Stomach (tissue), 9 donors: ENCODE results near the gene OR5K2. TPM values are rescaled to one million over a fixed set of nuclear protein-coding genes. Genes with fewer than 3 reads are reported as not detected.

Source experiments
- DNase-seq, 2 donors: peaks; one replicate each; pipeline versions ENCODE4 v3.0.0 to v3.0.0-alpha.2; 2013 to 2019
- H3K27ac ChIP-seq, 5 donors: fragments of 200-600 bp in 4 of 5; sonication (generic) in 4 of 5; one replicate each; pipeline ENCODE4 v1.5.1; 2013 to 2019; ENCODE audit warnings: mild to moderate bottlenecking in 1 of 5, moderate library complexity in 1 of 5
- H3K27me3 ChIP-seq, 3 donors: fragments of 200-600 bp; sonication (generic); one replicate each; pipeline ENCODE4 v1.5.1; 2017 to 2019; ENCODE audit warnings: mixed run types in 1 of 3
- H3K36me3 ChIP-seq, 4 donors: fragments of 200-600 bp; sonication (generic); 1 replicate in 3 of 4; 2 replicates in 1 of 4; pipeline ENCODE4 v1.5.1; 2016 to 2019
- H3K4me1 ChIP-seq, 4 donors: fragments of 200-600 bp; sonication (generic); one replicate each; pipeline ENCODE4 v1.5.1; 2016 to 2019
- H3K4me3 ChIP-seq, 4 donors: fragments of 200-600 bp; sonication (generic) in 3 of 4; one replicate each; pipeline ENCODE4 v1.5.1; 2016 to 2019; ENCODE audit warnings: mild to moderate bottlenecking in 1 of 4
- H3K9me3 ChIP-seq, 4 donors: fragments of 200-600 bp; sonication (generic); one replicate each; pipeline ENCODE4 v1.5.1; 2016 to 2019
- CTCF ChIP-seq, 7 experiments: fragments of 450-650 bp in 4 of 7; fragments of 200-600 bp in 3 of 7; sonication (generic) in 3 of 7; IDR thresholded peaks; one replicate each; pipeline ENCODE4 v1.5.1; 2016 to 2019; ENCODE audit warnings: antibody characterized with exemption in 7 of 7, control low read depth in 2 of 7, mild to moderate bottlenecking in 1 of 7
- EP300 ChIP-seq: sonication (generic); formaldehyde crosslinking; IDR thresholded peaks from one replicate; pipeline ENCODE4 v1.6.1; 2017; ENCODE audit warnings: antibody characterized with exemption
- POLR2A ChIP-seq, 4 donors: fragments of 450-650 bp; IDR thresholded peaks; one replicate each; pipeline ENCODE4 v1.6.1; 2016; ENCODE audit warnings: antibody characterized with exemption in 4 of 4, control low read depth in 2 of 4, mild to moderate bottlenecking in 1 of 4, moderate library complexity in 1 of 4
- POLR2AphosphoS5 ChIP-seq, 3 donors: sonication (generic); formaldehyde crosslinking; IDR thresholded peaks; one replicate each; pipeline ENCODE4 v1.6.1; 2016; ENCODE audit warnings: antibody characterized with exemption in 3 of 3
- WGBS, 5 donors: extraction: QIAGEN DNeasy Blood & Tissue Kit in 3 of 5; methylation state at CpG; one replicate each; pipeline versions ENCODE4 v1.1.5 to v1.1.7; 2013 to 2018; 5-methylcytosine and 5-hydroxymethylcytosine counted together
- intact Hi-C: fragments of 100-400 bp; cut with DNase I; formaldehyde crosslinking; loops from one replicate; pipeline ENCODE4 v1.15.1; 2023; ENCODE audit warnings: low total_unique reads
- polyA plus RNA-seq, 3 donors: library from polyadenylated mRNA; stranded (reverse); fragments of 200-250 nt; gene quantifications; one replicate each; pipeline ENCODE4 v1.2.3, GENCODE V29; 2013
- total RNA-seq, 5 donors: library from RNA; depleted of rRNA; stranded (reverse); fragments of >200 nt; gene quantifications; one replicate each; pipeline versions ENCODE4 v1.1.0 to v1.2.3, GENCODE V29; 2014 to 2016
- donor health status: healthy with polysubstance abuse.
- donor health status: Bipolar disorder and iron deficiency.
- donor health status: healthy.

Gene OR5K2
- total and polyA plus RNA-seq, 8 donors = not detected

GRCh38 chr3:98534168-98534567 lies 36.7 kb downstream of the OR5K2 start:
- Histone ChIP-seq H3K27ac (no peak overlapping the region), H3K27me3 (no peaks in the 10 kb centered on the region), H3K4me3 (no peak overlapping the region), H3K9me3 (no peaks in the 10 kb centered on the region), H3K36me3 (no peaks in the 10 kb centered on the region), H3K4me1 (no peaks in the 10 kb centered on the region)
- no peak for DNase-seq
- 81 to 91% (median 85%) methylated on average over 2 of the region's 2 CpGs for WGBS, 5 donors
- TF ChIP-seq EP300 (no peak), CTCF (IDR thresholded peaks at IDR 0.05) (no peak), POLR2A (IDR thresholded peaks at IDR 0.05) (no peak), POLR2AphosphoS5 (IDR thresholded peaks at IDR 0.05) (no peak)
- intact Hi-C loops = no loop called here

- TF ChIP-seq POLR2A (IDR thresholded peaks at IDR 0.05) (no peak), EP300 (no peak), CTCF (IDR thresholded peaks at IDR 0.05) (no peak), POLR2AphosphoS5 (IDR thresholded peaks at IDR 0.05) (no peak)
- no peaks in the 10 kb centered on the region for H3K4me1 ChIP-seq
- no peak for DNase-seq
- no peak overlapping the region for H3K4me3 ChIP-seq
- H3K9me3 ChIP-seq = no peaks in the 10 kb centered on the region
- 86 to 98% (median 91%) methylated on average over 1 of the region's 1 CpG for WGBS, 5 donors
- no peaks in the 10 kb centered on the region for H3K36me3 ChIP-seq
- intact Hi-C loops = no loop called here
- H3K27ac ChIP-seq = no peak overlapping the region
- H3K27me3 ChIP-seq = no peaks in the 10 kb centered on the region
These were observed 37.3 kb downstream of the OR5K2 start for GRCh38 chr3:98534734-98535133.

- 78 to 84% (median 83%) methylated on average over 6 of the region's 6 CpGs for WGBS, 5 donors
- DNase-seq = no peak
- Histone ChIP-seq H3K4me3 (no peak overlapping the region), H3K27ac (no peak overlapping the region), H3K9me3 (no peaks in the 10 kb centered on the region), H3K4me1 (no peaks in the 10 kb centered on the region), H3K36me3 (no peaks in the 10 kb centered on the region), H3K27me3 (no peaks in the 10 kb centered on the region)
- intact Hi-C loops = no loop called here
- no peak for TF ChIP-seq POLR2AphosphoS5 (IDR thresholded peaks at IDR 0.05)
These were observed 39.1 kb downstream of the OR5K2 start for GRCh38 chr3:98536456-98537017.

- Histone ChIP-seq H3K36me3 (no peaks in the 10 kb centered on the region), H3K27me3 (no peaks in the 10 kb centered on the region), H3K4me1 (no peaks in the 10 kb centered on the region), H3K27ac (no peak overlapping the region), H3K4me3 (no peak overlapping the region), H3K9me3 (no peaks in the 10 kb centered on the region)
- DNase-seq = peak in 1 of 2 donors; percentile 33
- no peak for TF ChIP-seq POLR2AphosphoS5 (IDR thresholded peaks at IDR 0.05)
- TF ChIP-seq CTCF (IDR thresholded peaks at IDR 0.05) = no peak
- TF ChIP-seq POLR2A (IDR thresholded peaks at IDR 0.05) = no peak
- no peak for TF ChIP-seq EP300
- intact Hi-C loops = no loop called here
- WGBS, 5 donors = 72 to 80% (median 79%) methylated on average over 3 of the region's 3 CpGs
These were observed 42.9 kb downstream of the OR5K2 start for GRCh38 chr3:98540346-98540745.

- Histone ChIP-seq H3K4me1 (no peaks in the 10 kb centered on the region), H3K27ac (no peak overlapping the region), H3K36me3 (no peaks in the 10 kb centered on the region), H3K9me3 (no peaks in the 10 kb centered on the region), H3K4me3 (no peak overlapping the region), H3K27me3 (no peaks in the 10 kb centered on the region)
- 95 to 100% (median 95%) methylated on average over 1 of the region's 1 CpG for WGBS, 5 donors
- intact Hi-C loops = no loop called here
- TF ChIP-seq POLR2AphosphoS5 (IDR thresholded peaks at IDR 0.05) (no peak), EP300 (no peak), CTCF (IDR thresholded peaks at IDR 0.05) (no peak), POLR2A (IDR thresholded peaks at IDR 0.05) (no peak)
- no peak for DNase-seq
These were observed 44.2 kb downstream of the OR5K2 start for GRCh38 chr3:98541695-98542094.
